Testis (tissue), 2 donors: ENCODE results near the gene CCDC158.

Experiments
- CTCF ChIP-seq, 3 experiments: fragments of 450-650 bp in 2 of 3; fragments of 200-600 bp in 1 of 3; sonication (generic) in 1 of 3; IDR thresholded peaks; one replicate each; pipeline ENCODE4 v1.5.1; 2016 to 2019; ENCODE audit warnings: antibody characterized with exemption in 3 of 3, mild to moderate bottlenecking in 2 of 3, moderate library complexity in 1 of 3
- POLR2A ChIP-seq: fragments of 450-650 bp; IDR thresholded peaks from one replicate; pipeline ENCODE4 v1.6.1; 2017; ENCODE audit warnings: antibody characterized with exemption, mild to moderate bottlenecking, moderate library complexity

GRCh38 chr4:76420188-76420761, 666 bp downstream of the CCDC158 start:
- TF ChIP-seq POLR2A (no peak), CTCF (IDR thresholded peaks at IDR 0.05) (no peak)
